ENCODE results near the gene PIP5KL1. TPM values are rescaled to one million over a fixed set of nuclear protein-coding genes. Genes with fewer than 3 reads are reported as not detected.

The PIP5KL1 gene
- total and polyA plus RNA-seq, 4 donors, result 2.0 to 9.0 (median 4.9) TPM

DNA sequence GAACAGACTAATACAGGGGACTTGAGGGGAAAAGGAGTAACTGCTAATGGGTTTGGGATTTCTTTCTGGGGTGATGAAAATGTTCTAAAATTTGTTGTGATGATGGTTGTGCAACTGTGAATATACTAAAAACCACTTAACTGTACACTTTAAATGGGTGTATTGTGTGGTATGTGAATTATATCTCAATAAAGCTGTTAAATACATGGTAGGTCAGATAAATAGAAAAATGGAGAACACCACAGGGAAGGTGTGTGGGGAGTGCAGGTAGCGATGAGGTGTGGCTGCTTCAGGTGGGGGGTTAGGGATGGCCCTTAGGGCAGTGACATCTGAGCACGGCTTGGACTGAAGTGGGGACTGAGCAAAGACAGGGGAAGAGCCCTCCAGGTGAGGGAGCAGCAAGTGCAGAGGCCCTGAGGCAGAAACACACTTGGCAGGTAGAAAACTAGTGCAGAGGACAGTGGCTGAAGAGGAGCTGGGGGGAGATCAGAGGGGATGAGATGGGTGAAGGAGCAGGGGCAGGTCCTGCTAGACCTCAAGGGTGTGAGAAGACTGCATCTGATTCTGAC, 29.3 kb upstream of the PIP5KL1 start:
- Histone ChIP-seq H3K36me3 (ENCODE audit: control insufficient read depth in 4 of 4, insufficient read depth in 4 of 4, low read length in 4 of 4) (no peaks in the 10 kb centered on the region), H3K27me3 (ENCODE audit: control insufficient read depth in 3 of 3, insufficient read depth in 3 of 3, low read length in 2 of 3) (no peaks in the 10 kb centered on the region), H3K9ac (ENCODE audit: insufficient read depth in 1 of 2, low read length in 2 of 2) (peak overlapping the region in 1 of 2 donors; percentile 11), H3K27ac (ENCODE audit: low read depth in 1 of 2, low read length in 1 of 2) (peak overlapping the region; percentile 38 to 71), H3K4me1 (ENCODE audit: control insufficient read depth in 5 of 5, insufficient read depth in 5 of 5, low read length in 5 of 5) (peaks cover 3 to 27% (median 7%) of the 10 kb centered on the region in 5 donors), H3K4me3 (no peak overlapping the region), H3K9me3 (ENCODE audit: control insufficient read depth in 4 of 4, insufficient read depth in 3 of 4, low read length in 3 of 4) (no peaks in the 10 kb centered on the region)
- TF ChIP-seq, protein P1, sequence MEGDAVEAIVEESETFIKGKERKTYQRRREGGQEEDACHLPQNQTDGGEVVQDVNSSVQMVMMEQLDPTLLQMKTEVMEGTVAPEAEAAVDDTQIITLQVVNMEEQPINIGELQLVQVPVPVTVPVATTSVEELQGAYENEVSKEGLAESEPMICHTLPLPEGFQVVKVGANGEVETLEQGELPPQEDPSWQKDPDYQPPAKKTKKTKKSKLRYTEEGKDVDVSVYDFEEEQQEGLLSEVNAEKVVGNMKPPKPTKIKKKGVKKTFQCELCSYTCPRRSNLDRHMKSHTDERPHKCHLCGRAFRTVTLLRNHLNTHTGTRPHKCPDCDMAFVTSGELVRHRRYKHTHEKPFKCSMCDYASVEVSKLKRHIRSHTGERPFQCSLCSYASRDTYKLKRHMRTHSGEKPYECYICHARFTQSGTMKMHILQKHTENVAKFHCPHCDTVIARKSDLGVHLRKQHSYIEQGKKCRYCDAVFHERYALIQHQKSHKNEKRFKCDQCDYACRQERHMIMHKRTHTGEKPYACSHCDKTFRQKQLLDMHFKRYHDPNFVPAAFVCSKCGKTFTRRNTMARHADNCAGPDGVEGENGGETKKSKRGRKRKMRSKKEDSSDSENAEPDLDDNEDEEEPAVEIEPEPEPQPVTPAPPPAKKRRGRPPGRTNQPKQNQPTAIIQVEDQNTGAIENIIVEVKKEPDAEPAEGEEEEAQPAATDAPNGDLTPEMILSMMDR (IDR thresholded peaks at IDR 0.05; ENCODE audit: control extremely low read depth, extremely low read depth), result no peak
- 84 to 91% methylated on average over 2 of the region's 2 CpGs for WGBS, 2 donors
- no peak for DNase-seq
- ATAC-seq (ENCODE audit: insufficient read depth, low FRiP score), result no peak

- no peak for ATAC-seq (ENCODE audit: insufficient read depth, low FRiP score)
- 90 to 98% methylated on average over 4 of the region's 4 CpGs for WGBS, 2 donors
- Histone ChIP-seq H3K36me3 (ENCODE audit: control insufficient read depth in 4 of 4, insufficient read depth in 4 of 4, low read length in 4 of 4) (no peaks in the 10 kb centered on the region), H3K4me3 (no peak overlapping the region), H3K9ac (ENCODE audit: insufficient read depth in 1 of 2, low read length in 2 of 2) (no peak overlapping the region), H3K4me1 (ENCODE audit: control insufficient read depth in 5 of 5, insufficient read depth in 5 of 5, low read length in 5 of 5) (peaks cover 3 to 24% (median 7%) of the 10 kb centered on the region in 5 donors), H3K27ac (ENCODE audit: low read depth in 1 of 2, low read length in 1 of 2) (no peak overlapping the region), H3K9me3 (ENCODE audit: control insufficient read depth in 4 of 4, insufficient read depth in 3 of 4, low read length in 3 of 4) (no peaks in the 10 kb centered on the region), H3K27me3 (ENCODE audit: control insufficient read depth in 3 of 3, insufficient read depth in 3 of 3, low read length in 2 of 3) (no peaks in the 10 kb centered on the region)
- TF ChIP-seq, protein P1 (IDR thresholded peaks at IDR 0.05; ENCODE audit: control extremely low read depth, extremely low read depth), result no peak
- no peak for DNase-seq
These were observed 28.8 kb upstream of the PIP5KL1 start for GRCh38 chr9:127959398-127959797.

DNA sequence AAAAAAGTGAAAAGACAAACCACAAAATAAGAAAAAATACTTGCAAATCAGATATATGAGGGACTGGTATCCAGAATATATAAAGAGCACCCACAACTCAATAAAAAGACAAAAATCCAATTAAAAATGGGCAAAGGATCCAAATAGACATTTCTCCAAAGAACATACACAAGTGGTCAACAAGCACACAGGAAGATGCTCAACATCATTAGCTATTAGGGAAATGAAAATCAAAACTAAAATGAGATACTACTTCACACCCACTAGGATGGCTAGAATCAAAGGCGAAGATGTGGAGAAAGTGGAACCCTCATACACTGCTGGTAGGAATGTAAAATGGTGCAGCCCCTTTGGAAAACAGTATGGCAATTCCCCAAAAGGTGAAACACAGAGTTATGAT, 28.2 kb upstream of the PIP5KL1 start:
- DNase-seq (no peak), ATAC-seq (ENCODE audit: insufficient read depth, low FRiP score) (no peak)
- WGBS, 2 donors, result 95 to 100% methylated on average over 1 of the region's 1 CpG
- no peak overlapping the region for H3K27ac ChIP-seq (ENCODE audit: low read depth in 1 of 2, low read length in 1 of 2)
- no peak overlapping the region for H3K4me3 ChIP-seq
- H3K36me3 ChIP-seq (ENCODE audit: control insufficient read depth in 4 of 4, insufficient read depth in 4 of 4, low read length in 4 of 4), result no peaks in the 10 kb centered on the region
- no peak overlapping the region for H3K9ac ChIP-seq (ENCODE audit: insufficient read depth in 1 of 2, low read length in 2 of 2)
- TF ChIP-seq, protein P1 (IDR thresholded peaks at IDR 0.05; ENCODE audit: control extremely low read depth, extremely low read depth), result no peak
- no peaks in the 10 kb centered on the region for H3K9me3 ChIP-seq (ENCODE audit: control insufficient read depth in 4 of 4, insufficient read depth in 3 of 4, low read length in 3 of 4)
- no peaks in the 10 kb centered on the region for H3K27me3 ChIP-seq (ENCODE audit: control insufficient read depth in 3 of 3, insufficient read depth in 3 of 3, low read length in 2 of 3)
- H3K4me1 ChIP-seq (ENCODE audit: control insufficient read depth in 5 of 5, insufficient read depth in 5 of 5, low read length in 5 of 5), result peaks cover 3 to 20% (median 7%) of the 10 kb centered on the region in 5 donors
